Esophagus squamous epithelium (tissue), 4 donors: Measurements from ENCODE around the gene DHH.

ENCODE experiments used
- POLR2A ChIP-seq, 4 donors: fragments of 450-650 bp; IDR thresholded peaks; one replicate each; pipeline ENCODE4 v1.6.1; 2017; ENCODE audit warnings: antibody characterized with exemption in 4 of 4, mild to moderate bottlenecking in 4 of 4, moderate library complexity in 3 of 4
- TF ChIP-seq, protein P1 (sequence below), 6 experiments: fragments of 450-650 bp in 4 of 6; fragments of 200-600 bp in 2 of 6; sonication (generic) in 2 of 6; IDR thresholded peaks; one replicate each; pipeline ENCODE4 v1.5.1; 2016 to 2019; ENCODE audit warnings: antibody characterized with exemption in 6 of 6, mild to moderate bottlenecking in 4 of 6, moderate library complexity in 4 of 6

GRCh38 chr12:49038291-49038955 is 56.2 kb downstream of the DHH start:
- TF ChIP-seq, protein P1, sequence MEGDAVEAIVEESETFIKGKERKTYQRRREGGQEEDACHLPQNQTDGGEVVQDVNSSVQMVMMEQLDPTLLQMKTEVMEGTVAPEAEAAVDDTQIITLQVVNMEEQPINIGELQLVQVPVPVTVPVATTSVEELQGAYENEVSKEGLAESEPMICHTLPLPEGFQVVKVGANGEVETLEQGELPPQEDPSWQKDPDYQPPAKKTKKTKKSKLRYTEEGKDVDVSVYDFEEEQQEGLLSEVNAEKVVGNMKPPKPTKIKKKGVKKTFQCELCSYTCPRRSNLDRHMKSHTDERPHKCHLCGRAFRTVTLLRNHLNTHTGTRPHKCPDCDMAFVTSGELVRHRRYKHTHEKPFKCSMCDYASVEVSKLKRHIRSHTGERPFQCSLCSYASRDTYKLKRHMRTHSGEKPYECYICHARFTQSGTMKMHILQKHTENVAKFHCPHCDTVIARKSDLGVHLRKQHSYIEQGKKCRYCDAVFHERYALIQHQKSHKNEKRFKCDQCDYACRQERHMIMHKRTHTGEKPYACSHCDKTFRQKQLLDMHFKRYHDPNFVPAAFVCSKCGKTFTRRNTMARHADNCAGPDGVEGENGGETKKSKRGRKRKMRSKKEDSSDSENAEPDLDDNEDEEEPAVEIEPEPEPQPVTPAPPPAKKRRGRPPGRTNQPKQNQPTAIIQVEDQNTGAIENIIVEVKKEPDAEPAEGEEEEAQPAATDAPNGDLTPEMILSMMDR (IDR thresholded peaks at IDR 0.05): no peak
- TF ChIP-seq POLR2A (IDR thresholded peaks at IDR 0.05): no peak
